Osteoblast (primary cell): ENCODE data around the gene ALG5. TPM values are rescaled to one million over a fixed set of nuclear protein-coding genes. Genes with fewer than 3 reads are reported as not detected.

ENCODE experiments used
- DNase-seq: peaks from one replicate; pipeline ENCODE4 v3.0.0; 2011; ENCODE audit warnings: low spot score, mixed read lengths; ENCODE audit not compliant: insufficient read length; ENCODE audit errors: missing footprints
- H2AFZ ChIP-seq: 2 replicates; pipeline ENCODE4 v1.6.0; 2011; ENCODE audit warnings: mild to moderate bottlenecking, low read length
- H3K27ac ChIP-seq: 2 replicates; pipeline ENCODE4 v1.5.1; 2011; ENCODE audit warnings: mild to moderate bottlenecking, low read depth, low read length, moderate library complexity
- H3K27me3 ChIP-seq: 2 replicates; pipeline ENCODE4 v1.6.0; 2012; ENCODE audit warnings: mild to moderate bottlenecking, control low read depth, inconsistent platforms, low read length, moderate library complexity; ENCODE audit not compliant: insufficient read depth
- H3K36me3 ChIP-seq: 2 replicates; pipeline ENCODE4 v1.5.1; 2011; ENCODE audit warnings: mild to moderate bottlenecking, low read length, control low read depth, moderate library complexity; ENCODE audit not compliant: insufficient read depth
- H3K4me1 ChIP-seq: 2 replicates; pipeline ENCODE4 v1.5.1; 2011; ENCODE audit warnings: mild to moderate bottlenecking, low read length, control low read depth, moderate library complexity; ENCODE audit not compliant: insufficient read depth
- H3K4me2 ChIP-seq: 2 replicates; pipeline ENCODE4 v1.6.0; 2011; ENCODE audit warnings: mild to moderate bottlenecking, low read length; ENCODE audit not compliant: insufficient read depth
- H3K4me3 ChIP-seq: fragments of 200-600 bp; sonication (generic); 3 replicates; pipeline ENCODE4 v1.5.1; 2012; ENCODE audit warnings: mild to moderate bottlenecking, low read length, inconsistent platforms; ENCODE audit not compliant: insufficient read depth
- H3K79me2 ChIP-seq: 2 replicates; pipeline ENCODE4 v1.6.0; 2012; ENCODE audit warnings: mild to moderate bottlenecking, low read length, control low read depth, inconsistent platforms; ENCODE audit not compliant: insufficient read depth
- H3K9me3 ChIP-seq: 2 replicates; pipeline ENCODE4 v1.5.1; 2011; ENCODE audit warnings: low read depth, low read length, control low read depth
- H4K20me1 ChIP-seq: 2 replicates; pipeline ENCODE4 v1.6.0; 2012; ENCODE audit warnings: mild to moderate bottlenecking, low read length, control low read depth; ENCODE audit not compliant: insufficient read depth
- CTCF ChIP-seq: IDR thresholded peaks from 2 replicates; pipeline ENCODE4 v1.5.1; 2011; ENCODE audit warnings: mild to moderate bottlenecking, low read depth, low read length, moderate library complexity; ENCODE audit errors: extremely low read depth
- total RNA-seq: library from RNA; depleted of rRNA; stranded (reverse); fragments of >200 nt; gene quantifications from 2 replicates; pipeline ENCODE4 v1.2.3, GENCODE V29; 2012

The ALG5 gene
- total RNA-seq, 1 donor = 39.4 TPM

- Histone ChIP-seq H2AFZ (no peak overlapping the region), H3K36me3 (peaks cover 71% of the 10 kb centered on the region)
Measured at GRCh38 chr13:37011788-37012187, 12.6 kb upstream of the ALG5 start.

GRCh38 chr13:37011002-37011401 lies 11.9 kb upstream of the ALG5 start:
- TF ChIP-seq CTCF = no peak
- Histone ChIP-seq H3K4me3 (no peak overlapping the region), H2AFZ (no peak overlapping the region), H3K27me3 (no peaks in the 10 kb centered on the region), H3K9me3 (no peaks in the 10 kb centered on the region), H3K27ac (no peak overlapping the region), H3K4me2 (no peak overlapping the region), H3K36me3 (peaks cover 72% of the 10 kb centered on the region), H3K4me1 (peaks cover 3% of the 10 kb centered on the region), H4K20me1 (no peaks in the 10 kb centered on the region), H3K79me2 (peaks cover 16% of the 10 kb centered on the region)
- no peak for DNase-seq

More at GRCh38 chr13:37011788-37012187, 12.6 kb upstream of the ALG5 start:
- TF ChIP-seq CTCF = no peak
- Histone ChIP-seq H3K4me2 (no peak overlapping the region), H4K20me1 (no peaks in the 10 kb centered on the region), H3K9me3 (no peaks in the 10 kb centered on the region), H3K27me3 (no peaks in the 10 kb centered on the region), H3K79me2 (peaks cover 16% of the 10 kb centered on the region), H3K4me1 (peaks cover 3% of the 10 kb centered on the region), H3K27ac (no peak overlapping the region), H3K4me3 (no peak overlapping the region)
- DNase-seq = no peak

GRCh38 chr13:37010424-37010823 lies 11.3 kb upstream of the ALG5 start:
- Histone ChIP-seq H3K4me3 (no peak overlapping the region), H3K27ac (no peak overlapping the region), H3K4me1 (peaks cover 3% of the 10 kb centered on the region), H3K79me2 (peaks cover 12% of the 10 kb centered on the region), H3K9me3 (no peaks in the 10 kb centered on the region), H2AFZ (no peak overlapping the region), H3K4me2 (no peak overlapping the region), H4K20me1 (no peaks in the 10 kb centered on the region), H3K36me3 (peaks cover 71% of the 10 kb centered on the region), H3K27me3 (no peaks in the 10 kb centered on the region)
- no peak for TF ChIP-seq CTCF
- no peak for DNase-seq

- no peak for DNase-seq
- no peaks in the 10 kb centered on the region for H3K9me3 ChIP-seq
- no peak for TF ChIP-seq CTCF
- H3K27me3 ChIP-seq = no peaks in the 10 kb centered on the region
- peaks cover 70% of the 10 kb centered on the region for H3K36me3 ChIP-seq
- H3K27ac ChIP-seq = no peak overlapping the region
- no peak overlapping the region for H3K4me2 ChIP-seq
- no peak overlapping the region for H3K4me3 ChIP-seq
- no peak overlapping the region for H2AFZ ChIP-seq
- H4K20me1 ChIP-seq = no peaks in the 10 kb centered on the region
- peaks cover 9% of the 10 kb centered on the region for H3K79me2 ChIP-seq
- H3K4me1 ChIP-seq = peaks cover under 1% of the 10 kb centered on the region
Measured at GRCh38 chr13:37009692-37010091, 10.6 kb upstream of the ALG5 start.
